Activated naive CD8-positive, alpha-beta T cell treated with anti-CD3 and anti-CD28 coated beads, Interleukin-2, amount 50 U/mL, for 24 hours (primary cell): ENCODE data around the gene RNF112.
A peak's percentile ranks its signal among the peaks of the same experiment; 100 is the strongest.
"Not testable (repeated sequence)": the region's sequence is repeated elsewhere in the genome, so short reads cannot be mapped to it uniquely, and the experiment has no call there.

Experiments
- ATAC-seq: fragments of 150-1000 bp; cut with Tn5 transposase; one replicate; pipeline ENCODE4 v1.10.0; 2021
- DNase-seq: peaks from one replicate; pipeline ENCODE4 v3.0.0; 2021
- H3K27ac Mint-ChIP-seq: one replicate; pipeline ENCODE4 v1.8.0; 2021; ENCODE audit warnings: mild to moderate bottlenecking, mixed read lengths
- H3K27me3 Mint-ChIP-seq: one replicate; pipeline ENCODE4 v1.8.0; 2021; ENCODE audit warnings: mixed read lengths
- H3K36me3 Mint-ChIP-seq: one replicate; pipeline ENCODE4 v1.8.0; 2021; ENCODE audit warnings: low read depth, mixed read lengths
- H3K4me1 Mint-ChIP-seq: one replicate; pipeline ENCODE4 v1.8.0; 2021; ENCODE audit warnings: mixed read lengths
- H3K4me3 Mint-ChIP-seq: one replicate; pipeline ENCODE4 v1.8.0; 2021; ENCODE audit warnings: mild to moderate bottlenecking, moderate library complexity, mixed read lengths
- H3K9me3 Mint-ChIP-seq: one replicate; pipeline ENCODE4 v1.8.0; 2021; ENCODE audit warnings: mixed read lengths

RNF112 gene

GRCh38 chr17:19456016-19456927 is 45.2 kb downstream of the RNF112 start:
- H3K4me3 Mint-ChIP-seq, result no peak overlapping the region

GRCh38 chr17:19457046-19457445 is 46.0 kb downstream of the RNF112 start:
- Mint-ChIP-seq H3K27me3 (peaks cover 9% of the 10 kb centered on the region), H3K4me1 (peaks cover 22% of the 10 kb centered on the region), H3K36me3 (no peaks in the 10 kb centered on the region), H3K4me3 (no peak overlapping the region), H3K27ac (no peak overlapping the region), H3K9me3 (no peaks in the 10 kb centered on the region)
- no peak for DNase-seq
- no peak for ATAC-seq

More at GRCh38 chr17:19456016-19456927, 45.2 kb downstream of the RNF112 start:
- no peaks in the 10 kb centered on the region for H3K9me3 Mint-ChIP-seq
- ATAC-seq (no peak), DNase-seq (no peak)
- peaks cover 18% of the 10 kb centered on the region for H3K4me1 Mint-ChIP-seq
- H3K27me3 Mint-ChIP-seq, result peaks cover 9% of the 10 kb centered on the region
- H3K27ac Mint-ChIP-seq, result no peak overlapping the region
- H3K36me3 Mint-ChIP-seq, result no peaks in the 10 kb centered on the region

- Mint-ChIP-seq H3K9me3 (no peaks in the 10 kb centered on the region), H3K4me1 (peaks cover 28% of the 10 kb centered on the region), H3K4me3 (no peak overlapping the region), H3K27me3 (peaks cover 9% of the 10 kb centered on the region), H3K36me3 (no peaks in the 10 kb centered on the region), H3K27ac (no peak overlapping the region)
- ATAC-seq (no peak), DNase-seq (no peak)
Observed at GRCh38 chr17:19457830-19458271, 46.8 kb downstream of the RNF112 start.

GRCh38 chr17:19458481-19458880 is 47.4 kb downstream of the RNF112 start:
- not testable (repeated sequence) for H3K27ac Mint-ChIP-seq

GRCh38 chr17:19459018-19459655 is 48.1 kb downstream of the RNF112 start:
- H3K36me3 Mint-ChIP-seq, H3K27ac Mint-ChIP-seq, DNase-seq, H3K27me3 Mint-ChIP-seq, H3K9me3 Mint-ChIP-seq, H3K4me3 Mint-ChIP-seq: not testable (repeated sequence)
- peak; percentile 62 for ATAC-seq
- H3K4me1 Mint-ChIP-seq, result peaks cover 39% of the 10 kb centered on the region

More at GRCh38 chr17:19458481-19458880, 47.4 kb downstream of the RNF112 start:
- not testable (repeated sequence) for H3K27me3 Mint-ChIP-seq, DNase-seq, ATAC-seq, H3K9me3 Mint-ChIP-seq, H3K4me3 Mint-ChIP-seq, H3K36me3 Mint-ChIP-seq
- H3K4me1 Mint-ChIP-seq, result peaks cover 34% of the 10 kb centered on the region

- Mint-ChIP-seq H3K36me3 (no peaks in the 10 kb centered on the region), H3K4me1 (peaks cover 44% of the 10 kb centered on the region), H3K9me3 (no peaks in the 10 kb centered on the region), H3K27me3 (peaks cover 5% of the 10 kb centered on the region), H3K27ac (no peak overlapping the region), H3K4me3 (no peak overlapping the region)
- ATAC-seq (no peak), DNase-seq (no peak)
Observed at GRCh38 chr17:19460700-19461099, 49.7 kb downstream of the RNF112 start.

- Mint-ChIP-seq H3K27me3 (peaks cover 1% of the 10 kb centered on the region), H3K27ac (no peak overlapping the region), H3K4me3 (no peak overlapping the region), H3K36me3 (no peaks in the 10 kb centered on the region), H3K9me3 (no peaks in the 10 kb centered on the region), H3K4me1 (peaks cover 44% of the 10 kb centered on the region)
- DNase-seq (no peak), ATAC-seq (no peak)
Observed at GRCh38 chr17:19461116-19461515, 50.1 kb downstream of the RNF112 start.

GRCh38 chr17:19461681-19462080 is 50.6 kb downstream of the RNF112 start:
- DNase-seq (no peak), ATAC-seq (no peak)
- Mint-ChIP-seq H3K27ac (no peak overlapping the region), H3K4me3 (no peak overlapping the region), H3K4me1 (peaks cover 44% of the 10 kb centered on the region), H3K27me3 (no peaks in the 10 kb centered on the region), H3K9me3 (no peaks in the 10 kb centered on the region), H3K36me3 (no peaks in the 10 kb centered on the region)

- not testable (repeated sequence) for H3K27me3 Mint-ChIP-seq, H3K9me3 Mint-ChIP-seq, DNase-seq, ATAC-seq, H3K4me3 Mint-ChIP-seq, H3K36me3 Mint-ChIP-seq
- peak overlapping the region; percentile 44 for H3K27ac Mint-ChIP-seq
- H3K4me1 Mint-ChIP-seq, result peaks cover 44% of the 10 kb centered on the region
Observed at GRCh38 chr17:19462456-19463035, 51.5 kb downstream of the RNF112 start.

GRCh38 chr17:19464031-19465026 is 53.3 kb downstream of the RNF112 start:
- Mint-ChIP-seq H3K27me3 (no peaks in the 10 kb centered on the region), H3K9me3 (no peaks in the 10 kb centered on the region), H3K4me1 (peaks cover 30% of the 10 kb centered on the region), H3K36me3 (no peaks in the 10 kb centered on the region), H3K27ac (no peak overlapping the region), H3K4me3 (no peak overlapping the region)
- ATAC-seq (no peak), DNase-seq (no peak)
